Endothelial cell of umbilical vein (primary cell): Measurements from ENCODE around the gene KCNQ1OT1.

Experiments
- CTCF ChIP-seq, 2 donors: IDR thresholded peaks; 1 replicate in 1 of 2; 2 replicates in 1 of 2; pipeline ENCODE4 v1.5.1; 2011; ENCODE audit warnings: low read length in 2 of 2, mild to moderate bottlenecking in 2 of 2, moderate library complexity in 2 of 2, control low read depth in 1 of 2, inconsistent platforms in 1 of 2, low read depth in 1 of 2; ENCODE audit not compliant: insufficient read depth in 1 of 2; ENCODE audit errors: extremely low read depth in 1 of 2
- EZH2 ChIP-seq: IDR thresholded peaks from 2 replicates; pipeline ENCODE4 v1.6.1; 2012; ENCODE audit warnings: borderline replicate concordance, low read depth, mild to moderate bottlenecking, moderate library complexity, low read length, inconsistent platforms; ENCODE audit not compliant: severe bottlenecking
- FOS ChIP-seq: IDR thresholded peaks from 2 replicates; pipeline ENCODE4 v1.6.1; 2011; ENCODE audit warnings: mild to moderate bottlenecking, low read length, moderate library complexity, borderline replicate concordance; ENCODE audit not compliant: insufficient read depth
- GATA2 ChIP-seq: IDR thresholded peaks from 2 replicates; pipeline ENCODE4 v1.7.0; 2011; ENCODE audit warnings: low read depth, mild to moderate bottlenecking, moderate library complexity, mixed read lengths, low read length; ENCODE audit not compliant: insufficient read length, insufficient read depth
- POLR2AphosphoS5 ChIP-seq: IDR thresholded peaks from 2 replicates; pipeline ENCODE4 v1.6.1; 2012; ENCODE audit warnings: low read depth, mild to moderate bottlenecking, control low read depth, low read length, moderate library complexity; ENCODE audit not compliant: insufficient read depth
- TF ChIP-seq, protein P1 (sequence below): IDR thresholded peaks from 2 replicates; pipeline ENCODE4 v1.6.1; 2011; ENCODE audit not compliant: insufficient read depth, insufficient read length

DNA sequence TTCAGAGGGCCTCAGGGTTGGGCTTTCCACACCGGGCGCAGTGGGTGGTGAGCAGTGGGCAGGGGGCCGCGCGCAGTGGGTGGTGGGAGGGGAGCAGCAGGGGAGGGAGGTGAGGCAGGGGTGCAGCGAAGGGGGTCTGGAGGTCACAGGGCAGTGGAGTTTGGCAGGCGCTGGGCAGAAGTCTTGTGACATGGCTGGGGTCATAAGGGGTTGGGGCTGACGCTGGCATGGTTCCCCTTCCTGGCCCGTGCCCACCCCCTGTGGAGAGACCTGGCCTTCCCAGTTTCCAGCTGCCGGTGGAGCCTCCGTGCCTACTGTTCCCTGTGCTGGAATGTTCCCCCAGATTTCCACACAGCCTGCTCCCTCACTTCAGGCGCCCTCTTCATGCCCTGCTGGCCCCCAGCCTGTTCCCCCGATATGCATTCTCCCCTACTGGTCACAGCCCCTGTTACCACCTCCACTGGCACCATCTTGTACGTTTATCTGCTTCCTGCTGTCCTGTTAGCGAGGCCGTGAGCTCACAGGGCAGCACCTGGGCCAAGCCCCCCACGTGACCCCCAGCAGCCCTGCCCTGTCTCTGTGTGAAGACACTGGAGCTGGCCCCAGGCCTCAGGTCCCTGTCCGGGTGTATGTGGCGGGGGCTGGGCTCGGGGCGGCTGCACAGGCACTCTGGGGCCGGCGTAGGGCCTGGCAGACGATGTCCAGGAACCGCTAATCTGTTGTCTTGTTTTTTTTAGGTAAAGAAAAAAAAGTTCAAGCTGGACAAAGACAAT is 111.6 kb downstream of the KCNQ1OT1 start:
- no peak for TF ChIP-seq EZH2
- no peak for TF ChIP-seq POLR2AphosphoS5
- no peak for TF ChIP-seq CTCF (IDR thresholded peaks at IDR 0.05; ENCODE audit: extremely low read depth in 1 of 2, insufficient read depth in 1 of 2, low read depth in 1 of 2, low read length in 2 of 2)
- no peak for TF ChIP-seq GATA2
- TF ChIP-seq, protein P1, sequence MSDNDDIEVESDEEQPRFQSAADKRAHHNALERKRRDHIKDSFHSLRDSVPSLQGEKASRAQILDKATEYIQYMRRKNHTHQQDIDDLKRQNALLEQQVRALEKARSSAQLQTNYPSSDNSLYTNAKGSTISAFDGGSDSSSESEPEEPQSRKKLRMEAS: no peak
- no peak for TF ChIP-seq FOS
